HG03342 (cell line): ENCODE data around the gene ARHGAP4.

ENCODE experiments used
- ATAC-seq: cut with Tn5 transposase; IDR thresholded peaks from one replicate; pipeline ENCODE4 v1.9.1; 2021; ENCODE audit warnings: mild to moderate bottlenecking, moderate library complexity; ENCODE audit not compliant: unreplicated experiment

ARHGAP4 gene

GRCh38 chrX:153869473-153870287 lies 56.4 kb downstream of the ARHGAP4 start:
- no peak for ATAC-seq

DNA sequence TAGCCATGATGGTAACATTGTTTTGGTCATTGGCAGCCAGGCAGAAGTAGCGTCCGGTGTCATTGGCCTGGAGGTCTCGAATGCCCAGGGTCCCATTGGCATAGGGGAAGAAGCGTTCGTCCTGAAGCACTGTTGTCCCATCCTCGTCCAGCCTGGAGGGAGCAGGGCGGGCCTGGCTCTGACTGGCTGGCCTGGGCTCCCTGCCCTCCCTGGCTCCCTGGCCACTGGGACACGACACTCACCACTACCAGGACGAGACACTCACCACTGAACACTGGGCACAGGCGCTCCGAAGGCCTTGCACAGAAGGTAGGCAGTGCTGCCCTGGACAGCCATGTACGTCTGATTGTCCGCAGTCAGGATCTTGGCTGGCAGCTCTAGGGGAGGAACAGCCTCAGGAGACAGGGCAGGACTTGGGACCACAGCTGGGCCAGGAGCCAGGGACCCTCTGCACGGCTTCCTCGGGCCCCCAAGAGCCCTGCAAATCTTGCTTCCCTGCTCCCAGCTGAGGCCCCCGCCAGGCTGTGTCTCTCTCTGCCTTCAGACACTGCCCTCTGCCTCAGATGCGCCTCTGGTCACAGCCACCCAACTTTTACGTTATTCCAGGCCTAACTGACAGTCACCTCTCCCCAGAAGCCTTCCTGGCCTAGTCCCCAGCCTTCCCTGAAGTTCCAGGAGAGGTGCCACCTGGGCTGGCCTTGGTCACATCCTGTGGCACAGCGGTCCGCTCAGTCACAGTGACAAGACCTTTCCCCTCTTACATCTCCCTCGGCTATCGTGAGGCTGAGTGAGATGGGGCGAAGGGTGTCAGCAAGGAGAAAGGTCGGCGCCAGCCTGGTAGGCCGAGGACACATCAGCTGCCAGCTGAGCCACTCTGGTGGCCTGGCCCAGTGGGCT lies 57.2 kb downstream of the ARHGAP4 start:
- ATAC-seq, result no peak

- no peak for ATAC-seq
Observed at GRCh38 chrX:153867671-153868070, 58.4 kb downstream of the ARHGAP4 start.

DNA sequence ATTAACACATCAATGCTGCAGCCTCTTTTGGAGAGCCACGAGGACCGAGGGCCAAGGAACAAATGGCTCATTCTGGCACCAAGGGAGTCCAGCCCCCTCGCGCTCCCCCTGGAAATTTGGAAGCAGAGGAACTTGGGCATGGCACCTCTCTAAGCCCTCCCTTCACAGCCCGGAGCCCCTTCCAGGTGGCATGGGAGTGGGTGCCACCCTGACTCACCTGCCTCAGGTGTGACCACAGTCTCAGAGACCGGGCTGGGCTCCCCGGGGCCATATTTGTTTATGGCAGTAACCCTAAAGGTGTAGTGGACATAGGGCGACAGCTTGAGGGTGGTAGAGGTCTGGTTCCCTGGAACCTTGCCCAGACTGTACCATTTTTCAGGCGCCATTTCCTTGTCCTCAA lies 58.9 kb downstream of the ARHGAP4 start:
- no peak for ATAC-seq

GRCh38 chrX:153866302-153867019 lies 59.6 kb downstream of the ARHGAP4 start:
- ATAC-seq, result no peak

DNA sequence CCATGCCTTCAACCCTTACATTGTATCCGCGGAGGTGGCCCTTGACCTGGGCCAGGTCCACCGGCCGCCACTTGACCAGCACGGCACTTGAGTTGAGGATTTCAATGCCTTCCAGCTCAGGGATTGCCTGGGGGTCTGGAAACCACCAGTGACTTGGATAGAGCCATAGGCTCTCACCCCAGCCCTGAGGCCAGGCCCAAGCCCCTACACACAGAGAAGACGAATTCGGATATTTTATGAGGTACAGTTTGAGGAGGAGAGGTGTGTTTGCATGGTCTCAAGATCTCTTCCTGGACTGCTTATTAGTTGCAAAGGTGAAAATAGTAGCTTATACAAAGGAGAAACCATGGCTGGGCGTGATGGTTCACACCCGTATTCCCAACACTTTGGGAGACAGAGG lies 60.4 kb downstream of the ARHGAP4 start:
- ATAC-seq, result no peak

DNA sequence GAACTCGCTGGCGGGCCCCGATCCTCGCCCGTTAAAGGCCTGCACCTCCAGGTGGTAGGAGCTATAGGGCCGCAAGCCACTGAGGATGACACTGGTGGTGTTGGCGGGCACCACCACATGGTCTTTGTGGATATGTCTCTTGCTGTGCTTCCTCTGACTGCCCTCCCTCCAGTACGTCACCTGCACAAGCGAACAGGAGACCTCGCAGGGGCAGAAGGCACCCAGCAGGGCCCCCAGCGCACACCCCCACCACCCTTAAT lies 60.8 kb downstream of the ARHGAP4 start:
- ATAC-seq, result no peak

- ATAC-seq, result no peak
Observed at GRCh38 chrX:153864561-153865320, 61.3 kb downstream of the ARHGAP4 start.

GRCh38 chrX:153864101-153864500 lies 62.0 kb downstream of the ARHGAP4 start:
- no peak for ATAC-seq

DNA sequence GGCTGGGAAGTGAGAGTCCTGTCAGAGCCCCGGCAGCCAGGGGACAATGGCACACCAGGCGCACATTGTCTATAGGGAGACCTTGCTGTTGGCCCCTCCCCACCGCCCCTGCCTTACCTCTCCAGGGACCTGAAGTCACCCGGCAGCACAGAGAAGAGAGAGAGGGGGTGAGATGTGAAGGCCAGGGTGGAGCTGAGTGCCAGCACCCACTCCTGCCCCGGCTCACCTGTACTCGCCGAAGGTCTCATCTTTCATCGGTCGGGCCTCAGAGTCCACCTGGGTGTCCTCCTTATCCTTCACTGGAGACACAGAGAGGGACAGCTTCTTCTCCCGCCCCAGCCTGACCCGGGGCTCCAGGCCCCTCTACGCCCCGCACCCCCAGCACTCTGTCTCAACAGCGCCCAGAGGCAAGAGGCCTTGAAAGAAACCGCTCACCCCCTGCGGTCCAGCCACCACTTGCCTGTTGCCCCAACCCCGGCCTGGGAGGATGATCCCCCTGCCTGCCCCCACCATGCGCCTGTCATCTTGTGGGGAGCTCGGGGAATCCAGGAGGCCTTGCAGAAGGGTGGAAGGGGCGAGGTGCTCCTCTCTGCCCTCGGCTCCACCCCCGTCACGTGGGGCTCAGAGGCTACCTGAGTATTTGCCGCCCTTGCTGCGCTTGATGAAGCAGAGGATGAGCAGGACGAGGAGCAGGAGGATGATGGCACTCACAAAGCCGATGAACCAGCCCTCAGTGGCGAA lies 62.6 kb downstream of the ARHGAP4 start:
- no peak for ATAC-seq

DNA sequence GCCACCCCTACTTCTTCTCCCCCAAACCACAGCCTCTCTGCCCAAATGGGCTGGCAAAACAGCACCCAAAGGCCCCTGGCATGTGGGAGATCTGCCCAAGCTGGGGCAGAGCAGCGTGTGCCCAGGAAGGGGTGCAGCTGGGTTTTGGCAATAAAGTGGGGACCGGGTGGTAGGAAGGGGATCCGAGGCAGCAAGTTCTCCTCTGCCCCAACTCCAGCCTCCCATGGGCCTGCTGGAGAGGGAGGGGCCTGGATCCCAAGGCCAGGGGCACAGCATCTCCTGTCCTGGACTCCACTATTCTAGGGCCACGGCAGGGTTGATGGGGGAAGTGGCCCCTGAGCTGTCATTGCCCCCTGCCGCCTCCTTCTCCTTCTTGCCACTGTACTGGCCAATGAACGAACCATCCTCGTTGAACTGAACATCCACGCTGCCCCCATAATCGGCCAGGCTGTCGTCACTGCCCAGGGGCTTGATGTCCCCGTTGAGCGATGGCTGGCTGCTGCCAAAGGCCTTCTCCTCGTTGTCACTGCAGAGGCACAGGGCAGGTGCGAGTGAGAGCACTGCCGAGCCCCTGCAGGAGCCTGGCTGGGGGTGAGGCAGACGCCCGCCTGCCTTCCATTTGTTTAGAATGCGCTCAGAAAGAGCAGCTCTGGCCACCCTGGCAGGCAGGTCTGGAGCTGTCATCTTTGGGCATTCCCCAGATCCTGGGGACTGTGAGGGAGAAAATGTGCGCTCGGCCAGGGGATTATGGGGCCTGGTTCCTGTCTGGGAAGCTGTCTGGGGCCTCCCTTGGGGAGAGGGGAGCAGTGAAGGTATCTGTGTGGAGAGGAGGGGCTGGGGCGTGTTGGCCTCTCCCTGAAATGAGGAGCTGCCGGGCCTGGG lies 63.5 kb downstream of the ARHGAP4 start:
- ATAC-seq, result no peak

GRCh38 chrX:153861733-153862310 lies 64.2 kb downstream of the ARHGAP4 start:
- ATAC-seq, result no peak

- no peak for ATAC-seq
Observed at GRCh38 chrX:153861151-153861550, 64.9 kb downstream of the ARHGAP4 start.
